HEK293 (cell line): ENCODE results near the gene LARP6.
A peak's percentile ranks its signal among the peaks of the same experiment; 100 is the strongest.

Source experiments
- CTCF ChIA-PET: fragments of 350-600 bp; formaldehyde crosslinking; extraction: SDS; loops from one replicate; lab custom pipeline; 2021; ENCODE audit warnings: antibody characterized with exemption; lab: Yijun Ruan, JAX
- POLR2A ChIA-PET: fragments of 300-600 bp; formaldehyde crosslinking; extraction: SDS; loops from one replicate; lab custom pipeline; 2020; ENCODE audit warnings: antibody characterized with exemption, inconsistent platforms; lab: Yijun Ruan, JAX
- H3K27ac ChIP-seq: fragments of 200-500 bp; sonication (Bioruptor generic); 2 replicates; pipeline ENCODE4 v1.5.1; 2014; ENCODE audit warnings: low read depth, low read length, control low read depth, inconsistent platforms; ENCODE audit errors: extremely low read depth
- H3K36me3 ChIP-seq, 2 experiments: fragments of 200-500 bp in 1 of 2; sonication (Bioruptor generic) in 1 of 2; 1 replicate in 1 of 2; 2 replicates in 1 of 2; pipeline ENCODE4 v1.5.1; 2014 to 2017; ENCODE audit warnings: inconsistent platforms in 2 of 2, low read length in 2 of 2; ENCODE audit not compliant: control insufficient read depth in 2 of 2, insufficient read depth in 1 of 2
- H3K4me1 ChIP-seq: fragments of 200-500 bp; sonication (Bioruptor generic); 2 replicates; pipeline ENCODE4 v1.5.1; 2014; ENCODE audit warnings: mild to moderate bottlenecking, low read length, inconsistent platforms; ENCODE audit not compliant: control insufficient read depth, insufficient read depth
- H3K4me3 ChIP-seq: 2 replicates; pipeline ENCODE4 v1.5.1; 2011; ENCODE audit warnings: low read depth, mild to moderate bottlenecking, control low read depth, low read length, moderate library complexity
- H3K9me3 ChIP-seq: fragments of 200-500 bp; sonication (Bioruptor generic); 2 replicates; pipeline ENCODE4 v1.5.1; 2014; ENCODE audit warnings: low read depth, low read length, inconsistent platforms; ENCODE audit not compliant: control insufficient read depth, insufficient read depth
- BCL11B ChIP-seq: fragments of 450-650 bp; formaldehyde crosslinking; IDR thresholded peaks from 2 replicates; pipeline ENCODE4 v1.5.1; 2016; ENCODE audit warnings: low read depth, missing biosample characterization, missing genetic modification characterization
- CTCF ChIP-seq: fragments of 450-650 bp; formaldehyde crosslinking; IDR thresholded peaks from 2 replicates; pipeline ENCODE4 v1.5.1; 2016; ENCODE audit warnings: missing biosample characterization, missing genetic modification characterization
- HOXC10 ChIP-seq: sonication (generic); formaldehyde crosslinking; IDR thresholded peaks from 2 replicates; pipeline ENCODE4 v1.8.1; 2023; ENCODE audit warnings: mild to moderate bottlenecking, missing genetic modification reagents
- KLF10 ChIP-seq: fragments of 450-650 bp; IDR thresholded peaks from 2 replicates; pipeline ENCODE4 v1.5.1; 2018; ENCODE audit warnings: missing biosample characterization, mild to moderate bottlenecking, missing genetic modification characterization
- KLF9 ChIP-seq: fragments of 450-650 bp; formaldehyde crosslinking; IDR thresholded peaks from 2 replicates; pipeline ENCODE4 v1.5.1; 2016; ENCODE audit warnings: missing biosample characterization, missing genetic modification characterization, low read depth
- MYNN ChIP-seq: fragments of 450-650 bp; formaldehyde crosslinking; IDR thresholded peaks from 2 replicates; pipeline ENCODE4 v1.5.1; 2016; ENCODE audit warnings: missing biosample characterization, missing genetic modification characterization, borderline replicate concordance
- REPIN1 ChIP-seq: fragments of 450-650 bp; formaldehyde crosslinking; IDR thresholded peaks from 2 replicates; pipeline ENCODE4 v1.5.1; 2017; ENCODE audit warnings: missing biosample characterization, missing genetic modification characterization, low read depth
- SCRT1 ChIP-seq: fragments of 450-650 bp; formaldehyde crosslinking; IDR thresholded peaks from 2 replicates; pipeline ENCODE4 v1.5.1; 2016; ENCODE audit warnings: missing biosample characterization, missing genetic modification characterization, borderline replicate concordance
- SP7 ChIP-seq: fragments of 450-650 bp; formaldehyde crosslinking; IDR thresholded peaks from 2 replicates; pipeline ENCODE4 v1.5.1; 2016; ENCODE audit warnings: missing biosample characterization, missing genetic modification characterization
- ZBTB17 ChIP-seq: fragments of 450-650 bp; formaldehyde crosslinking; IDR thresholded peaks from 2 replicates; pipeline ENCODE4 v1.5.1; 2016; ENCODE audit warnings: missing biosample characterization, missing genetic modification characterization
- ZBTB48 ChIP-seq: fragments of 450-650 bp; formaldehyde crosslinking; IDR thresholded peaks from 2 replicates; pipeline ENCODE4 v1.5.1; 2016; ENCODE audit warnings: missing biosample characterization, missing genetic modification characterization
- ZFHX2 ChIP-seq: fragments of 450-650 bp; formaldehyde crosslinking; conservative IDR thresholded peaks from 2 replicates; pipeline ENCODE4 v1.5.1; 2016; ENCODE audit warnings: missing biosample characterization, missing genetic modification characterization
- ZNF121 ChIP-seq: fragments of 450-650 bp; formaldehyde crosslinking; IDR thresholded peaks from 2 replicates; pipeline ENCODE4 v1.5.1; 2016; ENCODE audit warnings: missing biosample characterization, missing genetic modification characterization
- ZNF138 ChIP-seq: fragments of 450-650 bp; formaldehyde crosslinking; IDR thresholded peaks from 2 replicates; pipeline ENCODE4 v1.5.1; 2016; ENCODE audit warnings: missing biosample characterization, missing genetic modification characterization, borderline replicate concordance
- ZNF174 ChIP-seq: fragments of 450-650 bp; formaldehyde crosslinking; IDR thresholded peaks from 2 replicates; pipeline ENCODE4 v1.5.0; 2017; ENCODE audit warnings: missing biosample characterization, mild to moderate bottlenecking, missing genetic modification characterization
- ZNF175 ChIP-seq: fragments of 450-650 bp; formaldehyde crosslinking; IDR thresholded peaks from 2 replicates; pipeline ENCODE4 v1.5.1; 2016; ENCODE audit warnings: missing biosample characterization, missing genetic modification characterization
- ZNF248 ChIP-seq: fragments of 450-650 bp; formaldehyde crosslinking; IDR thresholded peaks from 2 replicates; pipeline ENCODE4 v1.5.1; 2017; ENCODE audit warnings: missing biosample characterization, missing genetic modification characterization
- ZNF274 ChIP-seq, 2 experiments: fragments of 200-500 bp in 1 of 2; fragments of 450-650 bp in 1 of 2; sonication (Bioruptor generic) in 1 of 2; formaldehyde crosslinking in 1 of 2; IDR thresholded peaks; 2 replicates each; pipeline versions ENCODE4 v1.5.1 to v1.6.1; 2014 to 2016; ENCODE audit warnings: borderline replicate concordance in 1 of 2, inconsistent platforms in 1 of 2, low read length in 1 of 2, missing biosample characterization in 1 of 2, missing genetic modification characterization in 1 of 2
- ZNF302 ChIP-seq: fragments of 450-650 bp; formaldehyde crosslinking; IDR thresholded peaks from 2 replicates; pipeline ENCODE4 v1.5.1; 2016; ENCODE audit warnings: missing biosample characterization, missing genetic modification characterization, low read depth
- ZNF311 ChIP-seq: fragments of 450-650 bp; formaldehyde crosslinking; IDR thresholded peaks from 2 replicates; pipeline ENCODE4 v1.5.1; 2017; ENCODE audit warnings: missing biosample characterization, missing genetic modification characterization, borderline replicate concordance
- ZNF335 ChIP-seq: fragments of 450-650 bp; formaldehyde crosslinking; conservative IDR thresholded peaks from 2 replicates; pipeline ENCODE4 v1.5.1; 2016; ENCODE audit warnings: missing biosample characterization, missing genetic modification characterization
- ZNF366 ChIP-seq: fragments of 450-650 bp; formaldehyde crosslinking; conservative IDR thresholded peaks from 2 replicates; pipeline ENCODE4 v1.5.1; 2016; ENCODE audit warnings: missing biosample characterization, missing genetic modification characterization
- ZNF37A ChIP-seq: fragments of 450-650 bp; IDR thresholded peaks from 2 replicates; pipeline ENCODE4 v1.5.1; 2018; ENCODE audit warnings: missing biosample characterization, missing genetic modification characterization
- ZNF394 ChIP-seq: fragments of 450-650 bp; formaldehyde crosslinking; IDR thresholded peaks from 2 replicates; pipeline ENCODE4 v1.5.1; 2016; ENCODE audit warnings: missing biosample characterization, missing genetic modification characterization, mild to moderate bottlenecking, moderate library complexity, borderline replicate concordance
- ZNF571 ChIP-seq: fragments of 450-650 bp; formaldehyde crosslinking; IDR thresholded peaks from 2 replicates; pipeline ENCODE4 v1.5.0; 2017; ENCODE audit warnings: missing biosample characterization, missing genetic modification characterization
- ZNF585B ChIP-seq: fragments of 450-650 bp; formaldehyde crosslinking; IDR thresholded peaks from 2 replicates; pipeline ENCODE4 v1.5.1; 2016; ENCODE audit warnings: missing biosample characterization, missing genetic modification characterization
- ZNF600 ChIP-seq: fragments of 450-650 bp; formaldehyde crosslinking; IDR thresholded peaks from 2 replicates; pipeline ENCODE4 v1.5.1; 2016; ENCODE audit warnings: missing biosample characterization, missing genetic modification characterization
- ZNF610 ChIP-seq: fragments of 450-650 bp; formaldehyde crosslinking; IDR thresholded peaks from 2 replicates; pipeline ENCODE4 v1.5.1; 2016; ENCODE audit warnings: missing biosample characterization, missing genetic modification characterization, borderline replicate concordance
- ZNF624 ChIP-seq: fragments of 450-650 bp; formaldehyde crosslinking; IDR thresholded peaks from 2 replicates; pipeline ENCODE4 v1.5.1; 2017; ENCODE audit warnings: missing biosample characterization, missing genetic modification characterization
- ZNF654 ChIP-seq: fragments of 450-650 bp; formaldehyde crosslinking; IDR thresholded peaks from 2 replicates; pipeline ENCODE4 v1.5.1; 2016; ENCODE audit warnings: low read depth, missing biosample characterization, missing genetic modification characterization
- ZNF658 ChIP-seq: fragments of 450-650 bp; formaldehyde crosslinking; IDR thresholded peaks from 2 replicates; pipeline ENCODE4; 2016; ENCODE audit warnings: missing biosample characterization, missing genetic modification characterization
- ZNF660 ChIP-seq: fragments of 450-650 bp; IDR thresholded peaks from 2 replicates; pipeline ENCODE4 v1.5.1; 2018; ENCODE audit warnings: missing biosample characterization, mild to moderate bottlenecking, missing genetic modification characterization
- ZNF677 ChIP-seq: fragments of 450-650 bp; IDR thresholded peaks from 2 replicates; pipeline ENCODE4 v1.5.0; 2018; ENCODE audit warnings: missing biosample characterization, mild to moderate bottlenecking, missing genetic modification characterization, moderate library complexity
- ZNF701 ChIP-seq: fragments of 450-650 bp; formaldehyde crosslinking; IDR thresholded peaks from 2 replicates; pipeline ENCODE4 v1.5.1; 2016; ENCODE audit warnings: missing biosample characterization, missing genetic modification characterization
- ZNF704 ChIP-seq: fragments of 450-650 bp; formaldehyde crosslinking; IDR thresholded peaks from 2 replicates; pipeline ENCODE4 v1.5.1; 2016; ENCODE audit warnings: missing biosample characterization, missing genetic modification characterization
- ZNF776 ChIP-seq: fragments of 450-650 bp; formaldehyde crosslinking; IDR thresholded peaks from 2 replicates; pipeline ENCODE4 v1.5.0; 2017; ENCODE audit warnings: missing biosample characterization, missing genetic modification characterization, borderline replicate concordance
- ZSCAN16 ChIP-seq: fragments of 450-650 bp; formaldehyde crosslinking; IDR thresholded peaks from 2 replicates; pipeline ENCODE4 v1.5.1; 2016; ENCODE audit warnings: missing biosample characterization, missing genetic modification characterization
- ZXDB ChIP-seq: fragments of 450-650 bp; formaldehyde crosslinking; IDR thresholded peaks from 2 replicates; pipeline ENCODE4 v1.5.1; 2016; ENCODE audit warnings: missing biosample characterization, missing genetic modification characterization

LARP6 gene

GRCh38 chr15:70786996-70787395, 67.0 kb downstream of the LARP6 start (continued):
- TF ChIP-seq KLF10 (tag by site-specific recombination) (no peak), CTCF (tag by site-specific recombination) (no peak), ZSCAN16 (tag by site-specific recombination) (no peak), BCL11B (tag by site-specific recombination) (no peak), ZNF571 (tag by site-specific recombination) (no peak), ZNF658 (tag by site-specific recombination) (no peak), ZNF654 (tag by site-specific recombination) (no peak), ZNF677 (tag by site-specific recombination) (no peak), SP7 (tag by site-specific recombination) (no peak), ZBTB48 (no peak)

GRCh38 chr15:70783610-70784022, 70.3 kb downstream of the LARP6 start:
- Histone ChIP-seq H3K36me3 (no peaks in the 10 kb centered on the region), H3K27ac (no peak overlapping the region), H3K4me3 (no peak overlapping the region), H3K9me3 (no peaks in the 10 kb centered on the region), H3K4me1 (peaks cover 4% of the 10 kb centered on the region)
- CTCF ChIA-PET, result interaction anchor here (1.3 to 1.7 kb wide), 2 partner anchors 16 to 61 kb away, joined by 3 to 7 read pairs; no protein-coding TSS in a partner anchor
- POLR2A ChIA-PET, result interaction anchor here (2.2 kb wide), 1 partner anchor 20 kb away, joined by 5 read pairs; the partner anchor contains the start of gene UACA
- TF ChIP-seq REPIN1 (no peak), SP7 (tag by site-specific recombination) (peak; percentile 35), SCRT1 (no peak), ZNF37A (tag by site-specific recombination) (no peak), ZNF175 (no peak), ZNF660 (tag by site-specific recombination) (peak; percentile 52; the same call in 1 of the 2 replicates), ZFHX2 (0 out of 2 replicates have a peak, but pooled peaks have one; percentile 6), ZNF335 (tag by site-specific recombination) (no peak; the same call in 1 of the 2 replicates), ZNF366 (tag by site-specific recombination) (peak; percentile 41; the same call in 1 of the 2 replicates), ZNF701 (tag by site-specific recombination) (no peak), ZNF600 (tag by site-specific recombination) (peak; percentile 64), ZNF138 (tag by site-specific recombination) (no peak), ZNF610 (tag by site-specific recombination) (no peak), KLF9 (tag by site-specific recombination) (no peak), ZNF302 (tag by site-specific recombination) (no peak), ZBTB17 (tag by site-specific recombination) (peak; percentile 42), ZNF274 (IDR thresholded peaks at IDR 0.05; ENCODE audit: low read length) (no peak), ZNF274 (tag by site-specific recombination; IDR thresholded peaks at IDR 0.05; ENCODE audit: borderline replicate concordance) (no peak), MYNN (tag by site-specific recombination) (no peak), ZNF174 (tag by site-specific recombination) (no peak), ZNF248 (tag by site-specific recombination) (no peak), ZNF311 (tag by site-specific recombination) (no peak), ZNF704 (tag by site-specific recombination) (no peak), ZNF776 (no peak), ZNF121 (tag by site-specific recombination) (no peak), ZBTB48 (no peak), ZXDB (tag by site-specific recombination) (no peak), ZNF585B (tag by site-specific recombination) (no peak), HOXC10 (CRISPR knock-in tag) (no peak), ZNF624 (tag by site-specific recombination) (no peak), ZNF394 (tag by site-specific recombination) (peak; percentile 49; the same call in 1 of the 2 replicates)
